Stimulated activated CD8-positive, alpha-beta memory T cell treated with anti-CD3 and anti-CD28 coated beads, Interleukin-12 subunit alpha, Interleukin-12 subunit beta, amount 100 ng/mL, for 4 hours (primary cell): ENCODE results near the gene COASY.
"Not testable (repeated sequence)": the region's sequence is repeated elsewhere in the genome, so short reads cannot be mapped to it uniquely, and the experiment has no call there.

ENCODE experiments used
- DNase-seq: peaks from one replicate; pipeline ENCODE4 v3.0.0-alpha.2; 2020; ENCODE audit warnings: low read depth

The COASY gene

DNA sequence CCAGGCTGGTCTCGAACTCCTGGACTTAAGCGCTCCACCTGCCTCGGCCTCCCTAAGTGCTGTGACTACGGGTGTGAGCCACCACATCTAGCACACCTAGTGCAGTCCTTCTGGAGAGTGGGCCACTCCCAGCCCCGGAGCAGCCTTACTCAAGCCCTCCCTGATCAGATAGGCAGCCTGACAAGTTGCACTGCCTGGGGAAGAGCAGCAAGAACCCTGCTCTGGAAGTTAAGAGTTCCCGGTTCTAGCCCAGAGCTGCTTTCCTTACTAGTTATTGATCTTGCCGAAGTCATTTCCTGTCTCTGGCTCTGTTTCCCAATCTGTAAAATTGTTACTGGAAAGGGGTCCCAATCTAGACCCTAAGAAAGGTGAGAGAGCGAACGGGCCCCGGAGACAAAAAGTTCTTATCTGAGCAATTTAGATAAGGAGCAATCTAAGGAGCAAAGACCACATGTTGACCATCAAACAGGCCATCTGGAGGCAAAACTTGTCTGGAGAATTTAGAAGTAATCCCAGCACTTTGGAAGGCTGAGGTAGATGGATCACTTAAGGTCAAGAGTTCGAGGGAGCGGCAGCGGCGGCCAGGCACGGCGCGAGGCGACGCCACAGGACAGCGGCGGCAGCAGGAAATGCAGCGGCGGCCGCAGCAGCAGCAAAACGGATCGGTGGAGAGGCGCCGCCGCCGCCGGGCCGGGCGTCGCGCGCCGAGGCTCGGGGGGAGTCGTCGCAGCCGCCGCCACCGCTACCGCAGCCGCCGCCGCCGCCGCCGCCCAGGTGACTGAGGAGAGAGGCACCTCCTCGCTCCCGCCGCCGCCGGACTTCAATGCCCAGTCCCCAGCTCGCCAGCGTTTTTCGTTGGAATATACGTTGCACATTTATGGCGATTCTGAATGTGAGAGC, 30.2 kb upstream of the COASY start:
- peak; percentile 37 for DNase-seq

DNA sequence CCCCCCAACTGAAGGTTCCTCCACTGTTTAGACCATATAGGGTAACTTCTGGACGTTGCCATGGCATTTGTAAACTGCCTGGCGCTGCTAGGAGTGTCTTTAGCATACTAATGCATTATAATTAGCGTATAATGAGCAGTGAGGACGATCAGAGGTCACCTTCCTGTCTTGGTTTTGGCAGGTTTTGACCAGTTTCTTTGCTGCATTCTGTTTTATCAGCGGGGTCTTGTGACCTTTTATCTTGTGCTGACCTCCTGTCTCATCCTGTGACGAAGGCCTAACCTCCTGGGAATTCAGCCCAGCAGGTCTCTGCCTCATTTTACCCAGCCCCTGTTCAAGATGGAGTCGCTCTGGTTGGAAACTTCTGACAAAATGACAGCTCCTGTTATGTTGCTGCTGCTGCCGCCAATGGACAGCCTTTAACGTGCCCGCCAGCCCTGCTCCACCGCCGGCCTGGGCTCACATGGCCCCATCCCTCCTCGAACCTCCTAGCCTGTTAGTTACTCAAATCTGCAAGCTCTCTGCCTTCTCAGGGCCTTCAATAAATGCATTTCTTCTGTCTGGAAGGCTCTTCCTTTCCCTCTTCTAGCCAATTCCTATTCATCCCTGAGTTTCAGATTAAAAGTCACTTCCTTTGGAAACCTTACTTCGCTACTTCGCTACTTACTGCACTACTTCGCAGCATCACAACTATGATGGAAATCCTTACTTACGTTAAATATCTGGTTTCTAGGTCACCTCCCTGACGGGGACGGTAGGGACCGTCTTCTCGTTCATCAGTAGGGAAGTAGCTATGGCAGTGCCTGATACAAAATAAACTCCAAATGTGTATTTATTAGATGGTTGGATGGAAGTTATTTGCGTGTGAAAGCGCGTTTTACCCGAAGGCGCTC, 26.5 kb upstream of the COASY start:
- no peak for DNase-seq

DNA sequence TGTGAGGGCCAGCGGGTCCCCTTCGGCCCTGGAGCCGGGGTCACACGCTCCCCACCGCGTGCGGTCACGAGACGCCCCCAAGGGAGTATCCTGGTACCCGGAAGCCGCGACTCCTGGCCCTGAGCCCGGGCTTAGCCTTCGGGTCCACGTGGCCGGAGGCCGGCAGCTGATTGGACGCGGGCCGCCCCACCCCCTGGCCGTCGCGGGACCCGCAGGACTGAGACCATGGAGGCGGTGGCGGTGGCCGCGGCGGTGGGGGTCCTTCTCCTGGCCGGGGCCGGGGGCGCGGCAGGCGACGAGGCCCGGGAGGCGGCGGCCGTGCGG, 25.9 kb upstream of the COASY start, which contains the start of gene NAGLU:
NAGLU (plus strand) TSS at position 194 of the 324 bp plus-strand sequence; CDS start at position 226, 32 bp downstream.
- peak; percentile 71 for DNase-seq

DNA sequence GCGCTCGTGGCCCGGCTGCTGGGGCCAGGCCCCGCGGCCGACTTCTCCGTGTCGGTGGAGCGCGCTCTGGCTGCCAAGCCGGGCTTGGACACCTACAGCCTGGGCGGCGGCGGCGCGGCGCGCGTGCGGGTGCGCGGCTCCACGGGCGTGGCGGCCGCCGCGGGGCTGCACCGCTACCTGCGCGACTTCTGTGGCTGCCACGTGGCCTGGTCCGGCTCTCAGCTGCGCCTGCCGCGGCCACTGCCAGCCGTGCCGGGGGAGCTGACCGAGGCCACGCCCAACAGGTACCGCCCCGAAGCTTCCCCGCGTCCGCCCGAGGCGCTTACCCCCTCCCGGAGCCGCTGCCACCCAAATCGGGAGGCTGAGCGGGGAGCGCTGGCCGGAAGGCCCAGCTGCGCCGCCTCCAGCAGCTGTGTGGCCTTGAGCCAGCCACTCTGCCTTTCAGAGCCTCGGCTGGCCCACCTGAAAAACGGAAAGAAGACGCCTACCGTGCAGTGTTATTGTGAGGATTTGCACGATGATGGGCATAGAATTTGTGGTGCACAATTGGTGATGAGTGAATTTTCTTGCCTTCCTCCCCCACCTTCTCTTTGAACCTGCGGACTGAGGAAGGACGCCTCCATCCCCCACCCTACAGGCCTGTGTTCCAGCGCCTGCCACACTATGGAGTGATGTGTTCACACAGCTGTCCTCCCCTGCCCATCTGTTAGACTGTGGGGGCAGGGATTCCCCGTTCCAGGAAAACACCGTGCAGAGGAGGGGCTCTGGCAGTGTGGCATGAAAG, 25.4 kb upstream of the COASY start:
- peak; percentile 55 for DNase-seq

DNA sequence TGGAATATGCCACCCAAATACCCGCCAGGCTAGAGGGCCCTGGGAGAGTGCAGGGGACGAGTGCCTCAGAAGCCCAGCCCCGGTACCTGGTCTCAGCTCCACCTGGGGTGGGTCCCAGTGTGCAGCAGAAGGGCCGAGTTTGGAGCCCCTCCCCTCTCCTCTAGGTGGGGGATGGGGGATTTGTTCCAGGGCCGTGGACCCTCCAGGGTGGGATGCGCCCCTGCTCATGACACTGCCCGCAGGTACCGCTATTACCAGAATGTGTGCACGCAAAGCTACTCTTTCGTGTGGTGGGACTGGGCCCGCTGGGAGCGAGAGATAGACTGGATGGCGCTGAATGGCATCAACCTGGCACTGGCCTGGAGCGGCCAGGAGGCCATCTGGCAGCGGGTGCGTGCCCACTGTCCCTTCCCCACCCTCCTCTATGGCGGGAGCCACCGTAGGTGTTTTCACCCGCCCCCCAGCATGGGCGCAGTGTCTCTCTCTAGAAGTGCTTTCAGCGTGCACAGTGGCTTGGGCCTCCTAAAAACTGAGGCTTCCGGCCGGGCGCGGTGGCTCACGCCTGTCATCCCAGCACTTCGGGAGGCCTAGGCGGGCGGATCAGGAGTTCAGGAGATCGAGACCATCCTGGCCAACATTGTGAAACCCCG, 24.7 kb upstream of the COASY start:
- DNase-seq, result no peak

DNA sequence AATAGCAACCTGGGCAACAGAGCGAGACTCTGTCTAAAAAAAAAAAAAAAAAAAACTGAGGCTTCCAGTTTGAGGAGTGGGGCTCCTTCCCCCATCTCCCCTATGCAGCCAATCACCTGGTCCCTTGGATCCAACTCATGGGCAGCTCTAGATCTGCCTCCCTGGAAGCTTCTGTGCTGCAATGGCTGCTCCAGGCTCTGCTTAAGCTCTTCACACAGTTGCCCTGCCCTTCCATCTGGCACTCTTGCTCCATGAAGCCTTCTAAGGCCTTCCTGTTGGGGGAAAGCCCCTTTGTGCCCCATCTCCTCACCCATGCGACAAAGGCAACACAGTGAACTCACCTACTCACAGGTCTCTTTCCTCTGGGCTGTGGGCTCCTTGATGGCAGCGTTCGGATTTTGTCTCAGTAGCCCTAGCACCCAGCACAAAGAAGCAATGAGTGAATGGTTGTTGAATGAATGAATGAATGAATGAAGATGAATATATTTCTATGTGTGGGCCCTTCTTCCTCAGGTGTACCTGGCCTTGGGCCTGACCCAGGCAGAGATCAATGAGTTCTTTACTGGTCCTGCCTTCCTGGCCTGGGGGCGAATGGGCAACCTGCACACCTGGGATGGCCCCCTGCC, 24.0 kb upstream of the COASY start:
- DNase-seq, result no peak

DNA sequence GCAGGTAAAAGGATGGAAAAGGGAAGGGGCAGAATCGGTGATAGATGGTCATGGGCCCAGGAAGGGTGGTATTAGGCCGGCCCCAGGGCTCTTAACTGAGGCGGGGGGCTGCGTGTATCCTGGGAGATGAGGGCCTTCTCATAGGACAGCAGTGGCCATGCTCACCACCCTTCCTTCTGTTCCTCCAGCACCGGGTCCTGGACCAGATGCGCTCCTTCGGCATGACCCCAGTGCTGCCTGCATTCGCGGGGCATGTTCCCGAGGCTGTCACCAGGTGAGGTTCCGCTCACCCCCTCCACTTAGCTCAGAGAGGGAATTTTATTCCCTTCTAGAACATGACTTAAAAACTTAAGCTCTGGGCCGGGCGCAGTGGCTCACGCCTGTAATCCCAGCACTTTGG, 23.5 kb upstream of the COASY start:
- no peak for DNase-seq

DNA sequence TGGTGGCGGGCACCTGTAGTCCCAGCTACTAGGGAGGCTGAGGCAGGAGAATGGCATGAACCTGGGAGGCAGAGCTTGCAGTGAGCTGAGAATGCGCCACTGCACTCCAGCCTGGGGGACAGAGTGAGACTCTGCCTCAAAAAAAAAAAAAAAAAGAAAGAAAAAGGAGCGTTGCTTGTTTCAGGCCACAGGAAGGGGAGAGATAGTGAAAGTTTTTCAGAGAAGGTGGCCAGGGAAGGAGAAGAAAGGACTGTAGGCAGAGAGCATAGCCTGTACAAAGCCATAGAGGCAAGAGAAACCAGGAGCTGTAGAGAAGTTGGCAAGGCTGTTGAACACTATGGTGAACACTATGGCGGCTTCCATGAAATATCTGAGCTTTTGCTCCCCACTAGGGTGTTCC, 21.4 kb upstream of the COASY start:
- not testable (repeated sequence) for DNase-seq

DNA sequence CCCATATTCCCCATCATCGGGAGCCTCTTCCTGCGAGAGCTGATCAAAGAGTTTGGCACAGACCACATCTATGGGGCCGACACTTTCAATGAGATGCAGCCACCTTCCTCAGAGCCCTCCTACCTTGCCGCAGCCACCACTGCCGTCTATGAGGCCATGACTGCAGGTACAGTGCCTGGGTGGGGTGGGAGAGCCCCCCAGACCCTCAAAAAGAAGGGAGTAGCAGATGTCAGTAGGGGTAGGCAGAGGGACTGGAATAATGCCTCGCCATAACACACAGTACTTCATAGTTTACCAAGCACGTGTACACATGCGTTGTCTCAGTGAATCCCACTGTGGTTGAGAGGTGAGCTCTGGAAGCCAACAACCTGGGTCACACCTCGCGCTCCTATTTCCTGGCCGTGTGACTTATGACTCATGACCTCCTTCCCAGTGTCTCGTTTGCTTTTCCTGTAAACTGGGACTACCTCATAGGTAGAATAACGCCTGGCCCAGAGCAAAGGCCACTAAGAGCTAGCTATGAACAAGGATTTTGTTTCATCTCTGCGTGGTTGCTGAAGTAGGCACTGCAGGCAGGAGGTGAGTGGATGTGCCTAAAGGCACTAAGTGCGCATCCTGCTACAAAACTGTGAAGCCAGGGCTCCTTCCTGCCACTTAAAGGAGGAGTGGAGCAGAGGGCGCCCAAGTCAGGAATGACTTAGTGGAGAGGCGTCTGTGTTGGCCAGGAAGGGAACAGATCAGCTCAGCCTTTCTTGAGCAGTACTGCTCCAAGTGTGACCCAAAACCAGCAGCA, 20.7 kb upstream of the COASY start:
- no peak for DNase-seq

DNA sequence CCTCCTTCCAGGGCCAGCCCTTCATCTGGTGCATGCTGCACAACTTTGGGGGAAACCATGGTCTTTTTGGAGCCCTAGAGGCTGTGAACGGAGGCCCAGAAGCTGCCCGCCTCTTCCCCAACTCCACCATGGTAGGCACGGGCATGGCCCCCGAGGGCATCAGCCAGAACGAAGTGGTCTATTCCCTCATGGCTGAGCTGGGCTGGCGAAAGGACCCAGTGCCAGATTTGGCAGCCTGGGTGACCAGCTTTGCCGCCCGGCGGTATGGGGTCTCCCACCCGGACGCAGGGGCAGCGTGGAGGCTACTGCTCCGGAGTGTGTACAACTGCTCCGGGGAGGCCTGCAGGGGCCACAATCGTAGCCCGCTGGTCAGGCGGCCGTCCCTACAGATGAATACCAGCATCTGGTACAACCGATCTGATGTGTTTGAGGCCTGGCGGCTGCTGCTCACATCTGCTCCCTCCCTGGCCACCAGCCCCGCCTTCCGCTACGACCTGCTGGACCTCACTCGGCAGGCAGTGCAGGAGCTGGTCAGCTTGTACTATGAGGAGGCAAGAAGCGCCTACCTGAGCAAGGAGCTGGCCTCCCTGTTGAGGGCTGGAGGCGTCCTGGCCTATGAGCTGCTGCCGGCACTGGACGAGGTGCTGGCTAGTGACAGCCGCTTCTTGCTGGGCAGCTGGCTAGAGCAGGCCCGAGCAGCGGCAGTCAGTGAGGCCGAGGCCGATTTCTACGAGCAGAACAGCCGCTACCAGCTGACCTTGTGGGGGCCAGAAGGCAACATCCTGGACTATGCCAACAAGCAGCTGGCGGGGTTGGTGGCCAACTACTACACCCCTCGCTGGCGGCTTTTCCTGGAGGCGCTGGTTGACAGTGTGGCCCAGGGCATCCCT, 18.5 kb upstream of the COASY start:
- no peak for DNase-seq

DNA sequence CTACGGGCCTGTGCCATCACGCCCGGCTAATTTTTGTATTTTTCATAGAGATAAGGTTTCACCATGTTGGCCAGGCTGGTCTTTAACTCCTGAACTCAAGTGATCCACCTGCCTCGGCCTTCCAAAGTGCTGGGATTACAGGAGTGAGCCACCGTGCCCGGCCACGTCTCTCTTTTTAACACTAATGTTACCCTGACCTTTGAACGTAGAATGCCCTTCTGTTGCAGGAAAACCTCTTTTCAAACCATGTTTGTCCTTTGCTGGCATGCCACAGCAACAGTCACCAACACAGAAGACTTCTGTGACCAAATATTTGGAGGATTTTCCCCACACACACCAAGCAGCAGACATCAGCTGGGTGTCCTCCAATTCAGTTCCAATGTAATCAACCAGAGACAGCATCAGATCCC, 17.1 kb upstream of the COASY start:
- DNase-seq, result no peak

DNA sequence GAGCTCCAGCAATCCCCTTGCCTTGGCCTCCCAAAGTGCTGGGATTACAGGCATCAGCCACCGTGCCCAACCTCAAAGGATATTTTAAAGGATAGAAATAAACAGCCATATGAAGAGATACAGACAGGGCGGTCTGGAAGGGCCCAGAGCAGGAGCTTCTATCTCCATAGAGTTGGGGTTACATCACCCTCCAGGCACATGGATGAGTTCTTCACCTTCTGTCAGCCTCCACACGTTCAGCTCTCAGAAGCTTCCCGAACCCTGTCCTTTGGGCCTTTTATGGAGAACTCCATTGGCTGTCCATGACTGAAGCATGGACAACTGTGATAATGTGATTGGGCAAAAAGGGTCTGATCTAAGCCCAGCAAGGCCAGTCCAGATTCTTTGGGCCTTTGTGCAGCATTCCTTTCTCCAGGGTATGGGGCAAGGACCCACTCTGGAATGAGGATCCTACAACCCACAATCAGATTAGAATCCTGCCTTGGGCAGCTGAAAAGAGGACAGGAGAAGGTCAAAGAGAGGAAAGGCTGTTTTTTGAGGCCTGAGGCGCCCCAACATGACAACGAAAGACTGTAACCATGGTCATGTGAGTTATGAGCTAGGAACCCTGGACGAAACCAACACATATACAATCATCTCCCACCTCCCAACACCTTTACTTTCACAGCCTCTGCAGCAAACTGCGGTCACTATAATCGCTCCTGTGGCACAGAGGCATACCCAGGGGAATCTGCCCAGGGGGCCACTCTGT, 16.0 kb upstream of the COASY start:
- DNase-seq, result not testable (repeated sequence)

DNA sequence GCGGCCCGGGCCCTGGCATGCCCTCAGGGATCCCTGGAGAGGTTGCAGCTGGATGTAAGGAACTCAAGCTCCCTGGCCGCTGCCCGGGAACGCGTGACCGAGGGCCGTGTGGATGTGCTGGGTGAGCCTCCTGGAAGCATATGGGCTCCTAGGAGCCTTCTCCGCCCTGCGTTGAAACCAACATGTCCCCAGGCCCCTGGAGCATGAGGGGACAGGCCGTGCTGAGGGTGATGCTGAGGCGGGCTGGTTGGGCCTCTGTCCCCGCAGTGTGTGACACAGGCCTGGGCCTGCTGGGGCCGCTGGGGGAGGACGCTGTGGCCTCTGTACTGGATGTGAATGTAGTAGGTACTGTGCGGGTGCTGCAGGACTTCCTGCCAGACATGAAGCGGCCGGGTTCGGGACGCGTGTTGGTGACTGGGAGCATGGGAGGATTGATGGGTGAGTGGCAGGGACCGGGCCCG, 14.9 kb upstream of the COASY start:
- no peak for DNase-seq

DNA sequence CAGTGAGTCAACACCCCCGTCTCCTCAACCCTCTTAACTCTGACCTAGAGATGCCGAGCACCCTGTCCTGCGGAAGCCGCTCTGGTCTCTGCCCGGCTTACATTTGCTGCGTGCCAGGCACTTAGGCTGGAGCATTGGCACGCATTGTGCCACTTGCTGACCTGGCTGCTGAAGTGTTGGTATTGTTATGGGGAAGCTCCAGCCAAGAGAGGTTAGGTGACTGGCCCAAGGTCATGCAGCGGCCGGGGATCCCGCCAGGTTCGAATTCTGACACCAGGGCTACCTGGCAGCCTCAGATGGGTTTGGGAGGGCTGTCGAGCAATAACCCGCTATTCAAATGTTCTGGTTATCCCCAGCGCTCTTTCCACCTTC, 14.3 kb upstream of the COASY start:
- no peak for DNase-seq

DNA sequence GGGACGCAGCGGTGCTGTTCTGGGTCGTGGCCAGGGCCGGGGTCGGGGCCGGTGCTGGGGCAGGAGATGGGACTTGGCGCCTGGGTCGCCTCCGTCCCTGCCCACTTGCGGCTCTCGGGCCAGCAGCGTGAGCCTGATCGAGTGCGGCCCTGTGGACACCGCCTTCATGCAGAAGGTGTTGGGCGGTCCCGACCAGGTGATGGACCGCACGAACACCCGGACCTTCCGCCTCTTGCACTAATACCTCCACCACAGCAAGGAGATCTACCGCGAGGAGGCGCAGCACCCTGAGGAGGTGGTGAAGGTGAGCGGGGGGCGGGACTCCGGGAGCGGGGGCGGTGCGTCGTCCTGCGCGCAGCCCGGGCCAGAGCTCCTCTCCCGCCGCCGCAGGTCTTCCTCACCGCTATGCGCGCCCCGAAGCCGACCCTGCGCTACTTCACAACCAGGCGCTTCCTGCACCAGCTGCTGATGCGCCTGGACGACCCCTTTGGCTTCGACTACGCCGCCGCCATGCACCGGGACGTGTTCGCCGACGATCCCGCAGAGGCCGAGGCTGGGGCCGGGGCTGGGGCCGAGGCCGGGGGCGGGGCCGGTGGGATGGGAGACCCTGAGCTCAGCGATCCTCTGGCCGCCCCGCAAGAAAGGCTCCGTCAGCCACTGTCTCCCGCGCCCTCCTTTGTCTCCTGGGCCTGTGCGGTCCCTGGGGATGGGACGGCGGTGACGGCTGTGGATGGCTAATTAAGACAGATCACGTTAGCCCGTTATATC, 13.7 kb upstream of the COASY start:
- DNase-seq, result peak; percentile 62

DNA sequence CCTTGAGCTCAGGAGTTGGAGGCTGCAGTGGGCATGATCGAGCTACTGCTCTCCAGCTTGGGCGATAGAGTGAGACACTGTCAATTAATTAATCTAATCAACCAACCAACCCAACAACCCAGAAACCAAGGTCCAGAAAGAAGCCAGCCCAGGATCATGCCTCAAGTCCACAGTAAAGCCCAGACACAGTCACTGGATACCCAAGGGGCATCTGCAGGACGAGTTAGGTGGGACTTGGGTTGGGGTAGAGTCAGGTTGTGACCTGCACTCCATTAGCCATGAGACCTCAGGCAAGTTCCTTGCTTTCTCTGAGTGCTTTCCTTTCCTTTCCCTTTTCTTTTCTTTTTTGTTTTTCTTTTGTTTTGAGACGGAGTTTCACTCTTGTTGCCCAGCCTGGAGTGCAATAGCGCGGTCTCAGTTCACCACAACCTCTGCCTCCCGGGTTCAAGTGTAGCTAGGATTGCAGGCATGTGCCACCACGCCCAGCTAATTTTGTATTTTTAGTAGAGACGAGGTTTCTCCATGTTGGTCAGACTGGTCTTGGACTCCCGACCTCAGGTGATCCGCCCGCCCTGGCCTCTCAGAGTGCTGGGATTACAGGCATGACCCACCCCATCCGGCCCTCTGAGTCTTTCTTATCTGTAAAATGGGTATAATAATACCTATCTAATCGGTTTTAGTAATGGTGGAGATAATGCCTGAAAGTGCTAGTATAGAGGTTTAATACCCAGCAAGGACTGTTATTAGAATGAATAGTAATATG, 12.8 kb upstream of the COASY start:
- DNase-seq, result no peak

DNA sequence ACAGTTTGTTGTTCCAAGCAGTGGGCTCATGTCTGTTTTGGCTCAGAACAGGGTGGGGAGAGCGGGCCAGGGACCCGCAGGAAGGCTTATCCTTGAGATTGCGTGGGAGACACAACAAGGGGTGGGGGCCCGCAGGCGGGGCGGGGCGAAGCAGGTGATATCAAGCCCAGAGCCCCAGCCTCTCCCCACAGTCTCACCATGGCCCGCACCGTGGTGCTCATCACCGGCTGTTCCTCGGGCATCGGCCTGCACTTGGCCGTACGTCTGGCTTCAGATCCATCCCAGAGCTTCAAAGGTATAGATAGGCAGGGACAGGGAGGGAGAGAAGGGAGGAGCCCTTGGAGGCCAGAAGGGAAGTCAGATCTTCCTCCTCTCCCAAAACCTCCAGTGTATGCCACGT, 9.2 kb upstream of the COASY start, which contains the start of gene HSD17B1:
HSD17B1 (plus strand) TSS at position 188 of the 400 bp plus-strand sequence; CDS start at position 199, 11 bp downstream.
- not testable (repeated sequence) for DNase-seq
